PC-9 (cell line): ENCODE results near the gene ARHGAP26. TPM values are rescaled to one million over a fixed set of nuclear protein-coding genes. Genes with fewer than 3 reads are reported as not detected.

Experiments used
- BruUV-seq: library from RNA; stranded (reverse); fragments of 400-500 nt; replicated peaks from 2 replicates; lab custom pipeline; 2021; lab: Mats Ljungman, UMichigan
- CTCF ChIA-PET: fragments of 300-600 bp; sonication (Branson Sonifier 250); formaldehyde crosslinking; loops from one replicate; lab custom pipeline; 2022; ENCODE audit warnings: antibody characterized with exemption; lab: Charles Lee
- POLR2A ChIA-PET: fragments of 300-600 bp; sonication (Branson Sonifier 250); formaldehyde crosslinking; loops from one replicate; lab custom pipeline; 2022; ENCODE audit warnings: antibody characterized with exemption; ENCODE audit not compliant: unreplicated experiment; lab: Charles Lee
- DNase-seq, 2 experiments: peaks; one replicate each; pipeline versions ENCODE4 v3.0.0 to v3.0.0-alpha.2; 2015 to 2022; ENCODE audit warnings: mixed read lengths in 1 of 2
- H2AFZ ChIP-seq: fragments of 200-600 bp; sonication (generic); 2 replicates; pipeline ENCODE4 v1.8.1; 2017; ENCODE audit warnings: antibody characterized with exemption
- H3F3A ChIP-seq: fragments of 200-600 bp; sonication (generic); 2 replicates; pipeline ENCODE4 v1.8.1; 2017; ENCODE audit warnings: antibody characterized with exemption, mild to moderate bottlenecking, low read depth; ENCODE audit not compliant: insufficient read depth
- H3K27ac ChIP-seq: fragments of 200-600 bp; sonication (generic); 2 replicates; pipeline ENCODE4 v1.6.1; 2016; ENCODE audit warnings: mixed run types
- H3K27me3 ChIP-seq: fragments of 200-600 bp; sonication (generic); 2 replicates; pipeline ENCODE4 v1.6.1; 2016; ENCODE audit warnings: low read depth, mixed run types; ENCODE audit not compliant: insufficient read depth
- H3K36me3 ChIP-seq: fragments of 200-600 bp; sonication (generic); 2 replicates; pipeline ENCODE4 v1.6.1; 2016; ENCODE audit warnings: low read depth, mixed run types
- H3K4me1 ChIP-seq: fragments of 200-600 bp; sonication (generic); replicated peaks from 2 replicates; pipeline ENCODE4 v1.6.1; 2016; ENCODE audit warnings: mixed run types; ENCODE audit not compliant: insufficient read depth
- H3K4me2 ChIP-seq: fragments of 200-600 bp; sonication (generic); 2 replicates; pipeline ENCODE4 v1.6.1; 2017; ENCODE audit warnings: mixed run types
- H3K4me3 ChIP-seq: fragments of 200-600 bp; sonication (generic); 2 replicates; pipeline ENCODE4 v1.6.1; 2016; ENCODE audit warnings: mixed run types
- H3K79me2 ChIP-seq: fragments of 200-600 bp; sonication (generic); 2 replicates; pipeline ENCODE4 v1.6.1; 2017; ENCODE audit warnings: low read depth, mixed run types
- H3K9me2 ChIP-seq: fragments of 200-600 bp; sonication (generic); 2 replicates; pipeline ENCODE4 v1.8.1; 2017; ENCODE audit warnings: mild to moderate bottlenecking; ENCODE audit not compliant: insufficient read depth
- H3K9me3 ChIP-seq: fragments of 200-600 bp; sonication (generic); 2 replicates; pipeline ENCODE4 v1.8.1; 2016; ENCODE audit warnings: low read depth; ENCODE audit not compliant: insufficient read depth
- H4K20me1 ChIP-seq: fragments of 200-600 bp; sonication (generic); 2 replicates; pipeline ENCODE4 v1.8.1; 2017; ENCODE audit not compliant: insufficient read depth
- CTCF ChIP-seq: fragments of 200-600 bp; sonication (generic); conservative IDR thresholded peaks from 2 replicates; pipeline ENCODE4 v1.6.1; 2017; ENCODE audit warnings: mixed run types, antibody characterized with exemption, mild to moderate bottlenecking, moderate library complexity
- EZH2 ChIP-seq: fragments of 200-600 bp; sonication (generic); IDR thresholded peaks from 2 replicates; pipeline ENCODE4 v1.8.0; 2017; ENCODE audit warnings: antibody characterized with exemption, low read depth
- intact Hi-C: fragments of 100-400 bp; cut with micrococcal nuclease; formaldehyde crosslinking; loops from one replicate; pipeline ENCODE4 v1.10.0; 2022; ENCODE audit not compliant: unreplicated experiment
- total RNA-seq: library from RNA; stranded (reverse); gene quantifications from 2 replicates; pipeline ENCODE4 v1.2.3, GENCODE V29; 2021

ARHGAP26 gene
- total RNA-seq, 1 experiment from 2014 or later: 29.7 TPM

GRCh38 chr5:142883438-142883837 lies 113.3 kb downstream of the ARHGAP26 start:
- Histone ChIP-seq H3K79me2 (no peaks in the 10 kb centered on the region), H3K36me3 (no peaks in the 10 kb centered on the region), H3K4me2 (no peak overlapping the region), H3K4me3 (no peak overlapping the region), H3K9me3 (no peaks in the 10 kb centered on the region), H3F3A (peaks cover 10% of the 10 kb centered on the region; the same call in 1 of the 2 replicates), H3K4me1 (peaks cover 28% of the 10 kb centered on the region), H3K27me3 (no peaks in the 10 kb centered on the region), H3K27ac (no peak overlapping the region), H4K20me1 (no peaks in the 10 kb centered on the region), H3K9me2 (no peaks in the 10 kb centered on the region), H2AFZ (no peak overlapping the region)
- ChIA-PET POLR2A (no interaction called here), CTCF (interaction anchor here (1.9 kb wide), 1 partner anchor 166 kb away, joined by 8 read pairs; no protein-coding TSS in a partner anchor)
- no peak for DNase-seq
- intact Hi-C loops: loop anchor here (10.0 kb wide), 2 partner anchors 729 to 1301 kb away; no protein-coding TSS in a partner anchor
- no TSS peak for BruUV-seq
- TF ChIP-seq CTCF (no peak), EZH2 (no peak)

GRCh38 chr5:142884029-142884428 lies 113.9 kb downstream of the ARHGAP26 start:
- CTCF ChIA-PET: no interaction called here
- intact Hi-C loops: loop anchor here (10.0 kb wide), 2 partner anchors 729 to 1301 kb away; no protein-coding TSS in a partner anchor

GRCh38 chr5:142886211-142886610 lies 116.0 kb downstream of the ARHGAP26 start:
- no peaks in the 10 kb centered on the region for H3K9me3 ChIP-seq
- H3K9me2 ChIP-seq: no peaks in the 10 kb centered on the region
- H3K4me2 ChIP-seq: peak overlapping the region; percentile 39; the same call in 1 of the 2 replicates
- no peak overlapping the region for H2AFZ ChIP-seq
- TF ChIP-seq CTCF (no peak), EZH2 (no peak)
- H3K79me2 ChIP-seq: no peaks in the 10 kb centered on the region
- 0 out of 2 replicates have a peak, but pooled peaks cover 4% of the 10 kb centered on the region for H3F3A ChIP-seq
- CTCF ChIA-PET: no interaction called here
- DNase-seq: no peak
- H4K20me1 ChIP-seq: no peaks in the 10 kb centered on the region
- H3K27me3 ChIP-seq: no peaks in the 10 kb centered on the region
- no peak overlapping the region for H3K27ac ChIP-seq
- no peak overlapping the region for H3K4me3 ChIP-seq
- peaks cover 28% of the 10 kb centered on the region for H3K4me1 ChIP-seq
- POLR2A ChIA-PET: no interaction called here
- H3K36me3 ChIP-seq: no peaks in the 10 kb centered on the region
- intact Hi-C loops: loop anchor here (10.0 kb wide), 2 partner anchors 731 to 1299 kb away; no protein-coding TSS in a partner anchor
- BruUV-seq: no TSS peak

More at GRCh38 chr5:142884029-142884428, 113.9 kb downstream of the ARHGAP26 start:
- no peak overlapping the region for H2AFZ ChIP-seq
- H3K9me2 ChIP-seq: no peaks in the 10 kb centered on the region
- H3K27me3 ChIP-seq: no peaks in the 10 kb centered on the region
- POLR2A ChIA-PET: no interaction called here
- no peak overlapping the region for H3K4me3 ChIP-seq
- peaks cover 10% of the 10 kb centered on the region; the same call in 1 of the 2 replicates for H3F3A ChIP-seq
- H3K4me2 ChIP-seq: no peak overlapping the region
- BruUV-seq: no TSS peak
- no peak overlapping the region for H3K27ac ChIP-seq
- no peaks in the 10 kb centered on the region for H4K20me1 ChIP-seq
- no peak for DNase-seq
- peaks cover 28% of the 10 kb centered on the region for H3K4me1 ChIP-seq
- no peaks in the 10 kb centered on the region for H3K9me3 ChIP-seq
- H3K36me3 ChIP-seq: no peaks in the 10 kb centered on the region
- TF ChIP-seq CTCF: no peak
- TF ChIP-seq EZH2: no peak
- no peaks in the 10 kb centered on the region for H3K79me2 ChIP-seq
